ENCODE data around the gene BOC.

BOC gene

DNA sequence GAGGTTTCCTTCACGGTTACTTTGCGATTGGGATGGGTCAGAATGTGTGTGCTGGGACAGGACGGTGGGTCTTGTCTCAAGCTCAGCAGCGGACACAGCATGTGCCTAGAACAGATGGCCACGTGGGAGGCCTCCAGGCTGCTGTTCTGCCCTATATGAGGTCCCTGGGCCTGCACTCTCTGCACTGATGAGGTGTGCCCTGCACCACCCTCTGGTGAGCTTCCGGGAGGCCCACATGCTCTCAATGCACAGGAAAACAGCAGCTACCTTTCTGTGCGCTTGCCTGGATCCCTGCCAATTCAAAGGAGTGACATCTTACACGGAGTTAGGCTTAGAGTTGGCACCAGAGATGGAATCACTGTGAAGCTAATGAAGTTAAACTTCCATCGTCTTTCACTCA, 59.8 kb downstream of the BOC start:
- no peak for FAIRE-seq

GRCh38 chr3:113271594-113272384, 60.4 kb downstream of the BOC start:
- no peak for FAIRE-seq

DNA sequence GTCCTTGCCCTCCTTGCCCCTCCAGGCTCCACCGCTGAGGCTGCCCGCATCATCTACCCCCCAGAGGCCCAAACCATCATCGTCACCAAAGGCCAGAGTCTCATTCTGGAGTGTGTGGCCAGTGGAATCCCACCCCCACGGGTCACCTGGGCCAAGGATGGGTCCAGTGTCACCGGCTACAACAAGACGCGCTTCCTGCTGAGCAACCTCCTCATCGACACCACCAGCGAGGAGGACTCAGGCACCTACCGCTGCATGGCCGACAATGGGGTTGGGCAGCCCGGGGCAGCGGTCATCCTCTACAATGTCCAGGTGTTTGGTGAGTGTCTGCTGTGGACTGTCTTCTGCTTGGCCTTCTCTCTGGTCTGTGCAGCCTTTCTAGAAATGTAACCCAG, 61.0 kb downstream of the BOC start:
- FAIRE-seq: no peak

DNA sequence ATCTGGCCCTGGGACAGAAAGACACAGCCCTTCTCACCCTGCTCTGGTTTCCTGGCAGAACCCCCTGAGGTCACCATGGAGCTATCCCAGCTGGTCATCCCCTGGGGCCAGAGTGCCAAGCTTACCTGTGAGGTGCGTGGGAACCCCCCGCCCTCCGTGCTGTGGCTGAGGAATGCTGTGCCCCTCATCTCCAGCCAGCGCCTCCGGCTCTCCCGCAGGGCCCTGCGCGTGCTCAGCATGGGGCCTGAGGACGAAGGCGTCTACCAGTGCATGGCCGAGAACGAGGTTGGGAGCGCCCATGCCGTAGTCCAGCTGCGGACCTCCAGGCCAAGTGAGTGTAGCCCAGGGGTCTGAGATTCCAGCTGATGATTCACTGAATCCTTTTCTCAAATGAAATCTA, 61.7 kb downstream of the BOC start:
- FAIRE-seq: no peak

GRCh38 chr3:113273604-113274378, 62.4 kb downstream of the BOC start:
- no peak for FAIRE-seq

GRCh38 chr3:113274425-113275257, 63.3 kb downstream of the BOC start:
- no peak for FAIRE-seq

DNA sequence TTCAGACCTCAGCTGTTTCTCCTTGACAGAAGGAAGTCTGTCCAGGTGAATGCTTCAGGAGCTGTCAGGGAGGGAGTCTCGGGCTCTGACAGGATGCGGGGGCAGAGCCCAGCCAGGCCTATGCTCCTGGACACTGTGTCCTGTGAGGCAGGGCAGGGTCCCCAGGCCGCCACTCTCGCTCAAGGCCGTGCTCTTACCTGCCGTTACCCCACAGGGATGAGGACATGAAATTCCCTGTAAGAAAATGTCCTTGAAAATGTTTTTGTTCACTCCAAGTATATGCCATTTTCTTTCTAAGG, 63.9 kb downstream of the BOC start:
- FAIRE-seq: no peak

DNA sequence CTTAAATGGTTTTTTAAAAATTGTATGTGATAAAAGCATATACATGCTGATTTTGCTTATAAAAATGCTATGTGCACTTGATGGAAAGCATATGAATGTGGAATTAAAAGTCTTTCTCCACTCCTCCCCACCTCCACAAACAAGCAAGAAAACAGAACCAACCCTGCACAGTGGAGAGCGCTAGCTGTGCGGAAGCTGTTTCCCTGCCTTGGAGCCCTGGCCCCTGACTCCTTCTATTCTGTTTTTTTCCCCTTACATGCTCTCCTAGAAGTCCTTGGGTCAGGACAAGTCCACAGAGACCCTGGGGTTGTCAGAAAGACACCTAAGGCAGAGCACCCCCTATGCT, 64.2 kb downstream of the BOC start:
- FAIRE-seq: peak; percentile 9

DNA sequence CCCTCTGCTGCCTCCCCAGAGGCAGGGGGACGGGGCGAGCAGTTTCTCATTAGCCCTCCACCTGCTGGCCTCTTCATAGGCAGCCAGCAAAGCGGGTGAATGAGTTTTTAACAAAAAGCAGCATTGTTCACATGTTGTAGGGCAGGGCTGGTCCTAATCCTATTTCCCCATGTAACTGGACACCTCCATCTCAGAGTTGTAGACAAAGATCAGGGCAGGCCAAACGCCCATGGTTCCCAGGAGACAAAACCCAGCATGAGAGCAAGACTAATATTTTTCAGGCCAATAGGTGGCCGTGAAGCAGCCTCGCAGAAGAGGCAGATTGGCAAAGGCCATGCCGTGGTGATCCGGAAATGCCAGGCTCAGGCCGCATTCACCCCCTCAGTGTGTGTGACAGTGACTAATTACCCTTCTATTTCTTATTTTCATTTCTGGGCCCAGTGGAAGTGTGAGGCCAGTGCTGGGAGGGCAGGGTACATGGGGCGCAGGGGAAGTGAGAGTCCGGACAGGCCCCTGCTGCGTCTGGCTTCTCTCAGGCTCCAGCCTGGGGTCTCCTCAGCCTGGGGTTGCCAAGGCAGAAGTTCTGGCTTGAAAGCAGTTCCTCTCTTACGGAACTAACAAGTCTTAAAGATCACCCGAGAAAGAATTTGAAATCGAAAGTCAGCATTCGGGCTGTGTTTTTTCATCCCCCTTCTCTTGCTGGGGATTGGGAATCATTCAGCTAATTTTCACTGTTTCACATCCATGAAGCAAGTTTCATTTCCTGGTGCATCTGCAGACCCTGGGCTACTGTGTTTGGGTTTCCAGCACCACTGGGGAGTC, 64.8 kb downstream of the BOC start:
- peak; percentile 6 for FAIRE-seq

DNA sequence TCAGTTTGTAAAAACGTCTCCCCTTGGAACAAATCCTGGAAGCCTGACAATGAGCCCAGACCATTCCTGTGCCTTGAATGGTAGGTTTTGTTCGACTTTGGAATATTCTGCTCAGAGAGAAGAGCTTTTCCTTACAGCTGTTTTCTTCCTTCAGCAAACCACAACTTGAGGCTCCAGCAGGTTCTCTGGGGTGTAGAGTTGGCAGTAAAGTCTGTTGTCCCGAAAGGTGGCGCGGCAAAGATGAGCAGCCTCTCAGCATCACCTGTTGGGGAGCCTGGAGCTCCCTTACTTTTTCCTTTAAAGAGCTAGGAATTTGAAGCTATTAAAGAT, 65.4 kb downstream of the BOC start:
- no peak for FAIRE-seq

DNA sequence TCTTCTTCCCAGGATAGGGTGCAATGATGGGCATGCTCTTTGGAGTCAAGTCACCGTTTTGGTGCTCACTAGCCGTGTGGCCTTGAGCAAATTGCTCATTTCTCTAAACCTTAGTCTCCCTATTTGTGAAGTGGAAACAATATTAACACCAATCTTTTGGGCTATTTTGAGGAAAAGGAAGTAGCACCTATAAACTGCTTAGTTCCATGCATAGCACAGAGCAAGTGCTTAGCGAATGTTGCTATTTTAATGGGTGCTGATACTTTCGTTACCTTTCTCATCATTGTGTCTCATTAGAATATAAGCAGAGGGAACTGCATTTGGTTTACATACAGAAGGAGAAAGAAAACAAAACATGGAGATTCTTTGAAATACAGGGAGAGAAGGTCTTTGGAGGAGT, 66.1 kb downstream of the BOC start:
- no peak for FAIRE-seq

DNA sequence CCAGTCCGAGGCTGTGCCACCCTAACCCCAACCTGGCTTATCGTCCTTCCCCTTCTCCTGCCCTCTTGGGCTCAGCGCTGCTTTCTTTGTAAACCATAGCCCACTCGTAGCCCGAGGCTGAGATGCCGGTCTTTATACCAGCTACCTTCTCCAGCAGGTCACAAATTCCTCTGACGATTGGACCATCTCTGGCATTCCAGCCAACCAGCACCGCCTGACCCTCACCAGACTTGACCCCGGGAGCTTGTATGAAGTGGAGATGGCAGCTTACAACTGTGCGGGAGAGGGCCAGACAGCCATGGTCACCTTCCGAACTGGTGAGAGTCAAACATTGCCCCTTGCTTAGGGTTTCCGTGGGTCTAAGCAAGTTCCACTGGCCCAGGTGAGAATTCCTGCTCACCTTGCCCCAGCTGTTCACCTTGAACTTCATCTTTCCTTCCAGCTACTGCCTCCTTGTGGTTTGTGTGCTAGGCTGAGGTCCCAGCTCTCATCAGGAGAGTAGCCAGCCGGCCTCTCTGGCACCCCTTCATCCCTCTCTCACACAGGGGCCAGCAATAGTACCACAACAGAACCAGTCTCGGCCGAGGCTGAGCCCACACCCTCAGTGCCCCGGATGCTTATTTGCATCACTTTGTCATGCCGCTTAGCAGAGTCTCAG, 66.7 kb downstream of the BOC start:
- no peak for FAIRE-seq

DNA sequence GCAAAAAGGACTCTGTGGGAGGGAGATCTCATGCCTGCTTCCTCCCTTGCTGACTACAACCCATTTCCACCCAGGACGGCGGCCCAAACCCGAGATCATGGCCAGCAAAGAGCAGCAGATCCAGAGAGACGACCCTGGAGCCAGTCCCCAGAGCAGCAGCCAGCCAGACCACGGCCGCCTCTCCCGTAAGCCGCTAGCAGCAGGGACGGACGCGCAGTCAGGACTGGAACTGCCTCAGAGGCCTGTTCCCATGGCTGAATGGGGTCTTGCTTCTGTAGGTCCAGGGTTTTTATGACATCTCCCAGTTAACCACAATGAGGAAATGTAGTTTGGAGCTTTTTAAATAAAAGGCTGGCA, 67.2 kb downstream of the BOC start:
- FAIRE-seq: no peak

- no peak for FAIRE-seq
These were observed 68.3 kb downstream of the BOC start for GRCh38 chr3:113279686-113280085.

- FAIRE-seq: no peak
These were observed 71.9 kb downstream of the BOC start for GRCh38 chr3:113283306-113283705.

- FAIRE-seq: no peak
These were observed 73.2 kb downstream of the BOC start for GRCh38 chr3:113284453-113285050.

- FAIRE-seq: no peak
These were observed 73.9 kb downstream of the BOC start for GRCh38 chr3:113285226-113285625.

GRCh38 chr3:113285741-113286140, 74.4 kb downstream of the BOC start:
- no peak for FAIRE-seq

DNA sequence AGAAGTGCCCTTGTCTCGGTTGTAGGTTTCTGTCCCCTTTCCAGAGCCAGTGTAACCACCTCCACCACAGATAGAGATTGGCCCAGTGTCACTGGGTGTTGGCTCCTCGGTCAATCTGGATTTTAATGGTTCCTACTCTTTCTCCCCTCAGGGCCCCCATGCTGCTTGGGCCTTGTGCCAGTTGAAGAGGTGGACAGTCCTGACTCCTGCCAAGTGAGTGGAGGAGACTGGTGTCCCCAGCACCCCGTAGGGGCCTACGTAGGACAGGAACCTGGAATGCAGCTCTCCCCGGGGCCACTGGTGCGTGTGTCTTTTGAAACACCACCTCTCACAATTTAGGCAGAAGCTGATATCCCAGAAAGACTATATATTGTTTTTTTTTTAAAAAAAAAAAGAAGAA, 75.2 kb downstream of the BOC start:
- FAIRE-seq: no peak

DNA sequence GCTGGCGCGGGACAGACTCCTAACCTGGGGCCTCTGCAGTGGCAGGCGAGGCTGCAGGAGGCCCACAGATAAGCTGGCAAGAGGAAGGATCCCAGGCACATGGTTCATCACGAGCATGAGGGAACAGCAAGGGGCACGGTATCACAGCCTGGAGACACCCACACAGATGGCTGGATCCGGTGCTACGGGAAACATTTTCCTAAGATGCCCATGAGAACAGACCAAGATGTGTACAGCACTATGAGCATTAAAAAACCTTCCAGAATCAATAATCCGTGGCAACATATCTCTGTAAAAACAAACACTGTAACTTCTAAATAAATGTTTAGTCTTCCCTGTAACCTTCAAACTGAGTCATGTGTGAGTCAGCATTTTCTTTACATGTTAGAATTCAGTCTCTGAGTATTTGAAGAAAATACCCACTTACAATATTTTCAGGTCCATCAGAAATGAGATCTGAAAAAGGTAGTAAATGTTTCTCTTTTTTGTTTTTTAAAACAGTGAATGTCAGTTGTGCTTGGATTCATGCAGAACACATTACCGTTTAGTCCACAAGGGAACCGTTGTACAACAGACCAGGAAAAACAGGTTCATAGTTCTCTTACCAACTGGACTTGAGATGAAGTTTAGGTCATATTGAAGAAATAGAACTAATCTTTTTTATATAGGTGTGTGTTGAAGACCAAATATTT, 75.9 kb downstream of the BOC start:
- FAIRE-seq: peak; percentile 72

DNA sequence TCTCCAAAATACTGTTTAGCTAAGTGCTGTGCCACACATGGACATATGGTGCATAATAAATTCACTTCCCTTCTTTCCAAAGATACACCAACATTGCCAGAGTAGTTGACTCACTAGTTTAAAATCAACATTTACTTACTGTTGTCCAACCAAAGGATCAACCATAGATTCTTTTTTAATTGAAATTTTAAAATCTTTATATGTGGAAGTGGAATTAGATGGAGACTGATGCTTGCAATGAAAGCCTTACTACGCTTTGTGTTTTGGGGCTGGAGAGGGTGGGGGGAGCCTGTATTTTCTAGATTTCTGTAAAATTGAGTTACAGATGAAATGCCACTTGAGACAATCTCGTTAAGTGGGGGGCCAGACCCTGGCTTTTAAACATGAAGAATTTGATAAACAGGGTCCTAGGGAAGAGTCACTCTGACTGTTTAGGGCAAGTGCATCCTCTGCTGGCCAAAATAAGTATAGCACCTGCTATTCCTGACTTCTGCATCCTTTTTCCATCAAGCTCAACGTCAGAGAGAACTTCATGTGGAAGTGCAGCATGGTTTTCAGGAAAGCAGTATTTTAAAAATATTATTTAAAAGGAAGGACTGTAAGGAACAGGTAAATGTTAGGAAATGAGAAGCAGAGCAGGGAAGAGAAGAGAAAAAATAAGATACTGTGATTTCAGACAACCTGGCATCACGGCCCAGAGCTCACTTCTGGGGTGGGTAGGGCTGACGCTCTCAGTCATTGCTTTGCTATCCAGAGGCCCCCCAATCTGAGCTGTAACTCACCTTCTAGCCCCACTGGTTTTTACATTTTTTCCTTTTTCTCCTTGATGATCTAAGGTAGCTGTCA, 76.7 kb downstream of the BOC start:
- peak; percentile 43 for FAIRE-seq

Measured in A204.1 (cell line).